HG03558 (cell line): ENCODE data around the gene PASK.

Source experiments
- ATAC-seq: cut with Tn5 transposase; IDR thresholded peaks from one replicate; pipeline ENCODE4 v1.9.1; 2021; ENCODE audit warnings: moderate number of reproducible peaks; ENCODE audit not compliant: unreplicated experiment; ENCODE audit errors: extremely low read depth

The PASK gene

GRCh38 chr2:241088791-241089732 is 60.2 kb downstream of the PASK start:
- no peak for ATAC-seq

GRCh38 chr2:241088376-241088775 is 60.9 kb downstream of the PASK start:
- no peak for ATAC-seq

- no peak for ATAC-seq
Measured at GRCh38 chr2:241087420-241088268, 61.6 kb downstream of the PASK start.

- no peak for ATAC-seq
Measured at GRCh38 chr2:241084856-241085444, 64.3 kb downstream of the PASK start.

GRCh38 chr2:241083091-241083415 is 66.2 kb downstream of the PASK start:
- no peak for ATAC-seq

- no peak for ATAC-seq
Measured at GRCh38 chr2:241082341-241083090, 66.8 kb downstream of the PASK start.

- no peak for ATAC-seq
Measured at GRCh38 chr2:241081643-241082340, 67.5 kb downstream of the PASK start.

GRCh38 chr2:241081190-241081642 is 68.1 kb downstream of the PASK start:
- ATAC-seq = no peak

GRCh38 chr2:241080405-241081189 is 68.7 kb downstream of the PASK start:
- no peak for ATAC-seq

GRCh38 chr2:241074901-241075540 is 74.3 kb downstream of the PASK start:
- no peak for ATAC-seq

- ATAC-seq = no peak
Measured at GRCh38 chr2:241074065-241074818, 75.0 kb downstream of the PASK start.

GRCh38 chr2:241073166-241074064 is 75.9 kb downstream of the PASK start:
- ATAC-seq = no peak

GRCh38 chr2:241072553-241073165 is 76.6 kb downstream of the PASK start:
- no peak for ATAC-seq

GRCh38 chr2:241072151-241072550 is 77.1 kb downstream of the PASK start:
- ATAC-seq = no peak

GRCh38 chr2:241071677-241072111 is 77.6 kb downstream of the PASK start:
- ATAC-seq = no peak
